Measurements from ENCODE around the gene SLC25A6. TPM values are rescaled to one million over a fixed set of nuclear protein-coding genes. Genes with fewer than 3 reads are reported as not detected.

Gene SLC25A6
- total and polyA plus RNA-seq, 8 donors, result 188 to 398 (median 229) TPM

DNA sequence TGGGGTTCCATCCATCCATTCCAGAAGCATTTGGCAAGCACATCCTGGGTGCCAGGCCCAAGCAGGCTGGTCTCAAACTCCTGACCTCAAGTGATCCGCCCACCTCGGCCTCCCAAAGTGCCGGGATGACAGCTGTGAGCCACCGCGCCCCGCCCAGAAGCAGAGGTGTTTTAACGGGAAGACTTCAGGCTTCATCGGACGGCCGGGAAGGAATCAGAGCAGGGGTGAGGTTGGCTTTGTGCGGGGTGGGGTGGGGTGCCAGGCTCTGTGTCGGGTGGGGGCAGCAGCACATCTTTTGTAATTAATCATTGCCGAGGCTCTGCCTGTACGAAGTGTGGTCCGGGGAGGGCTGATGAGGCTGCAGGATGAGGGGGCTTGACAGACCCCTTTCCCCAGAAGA, 5.1 kb upstream of the SLC25A6 start:
- no peaks in the 10 kb centered on the region for H3K27me3 ChIP-seq
- ATAC-seq, result no peak
- no peaks in the 10 kb centered on the region for H3K36me3 ChIP-seq
- peaks cover 0 to 5% (median 4%) of the 10 kb centered on the region in 3 donors for H3K4me1 ChIP-seq
- FAIRE-seq, result no peak
- H3K9me3 ChIP-seq, result no peaks in the 10 kb centered on the region
- intact Hi-C loops (cut with DNase I), result loop anchor here in 1 of 3 donors (10.0 kb wide), 1 partner anchor 48 kb away; no protein-coding TSS in a partner anchor
- peak in 2 of 6 donors; percentile 13 to 55 for DNase-seq
- H3K27ac ChIP-seq, result no peak overlapping the region
- no peak for TF ChIP-seq CTCF (IDR thresholded peaks at IDR 0.05)
- no peak overlapping the region for H3K4me3 ChIP-seq
- WGBS, 2 donors, result 85 to 91% methylated on average over 15 of the region's 15 CpGs

GRCh38 chrX:1395646-1396216, 3.8 kb upstream of the SLC25A6 start:
- no peak for TF ChIP-seq CTCF (IDR thresholded peaks at IDR 0.05)
- Histone ChIP-seq H3K27ac (no peak overlapping the region), H3K4me1 (peaks cover 3 to 5% (median 5%) of the 10 kb centered on the region in 3 donors), H3K9me3 (no peaks in the 10 kb centered on the region), H3K27me3 (no peaks in the 10 kb centered on the region), H3K36me3 (no peaks in the 10 kb centered on the region), H3K4me3 (no peak overlapping the region)
- ATAC-seq (no peak), FAIRE-seq (no peak), DNase-seq (no peak)
- intact Hi-C loops (cut with DNase I), result loop anchor here in 1 of 3 donors (10.0 kb wide), 1 partner anchor 49 kb away; no protein-coding TSS in a partner anchor
- 97 to 99% methylated on average over 5 of the region's 5 CpGs for WGBS, 2 donors

GRCh38 chrX:1394731-1395501, 3.0 kb upstream of the SLC25A6 start:
- DNase-seq (peak in 3 of 6 donors; percentile 36 to 71 (median 56)), ATAC-seq (no peak), FAIRE-seq (no peak)
- H3K9me3 ChIP-seq, result no peaks in the 10 kb centered on the region
- H3K4me1 ChIP-seq, result peaks cover 5 to 14% (median 11%) of the 10 kb centered on the region in 3 donors
- intact Hi-C loops (cut with DNase I), result loop anchor here in 1 of 3 donors (10.0 kb wide), 1 partner anchor 50 kb away; no protein-coding TSS in a partner anchor
- 94 to 95% methylated on average over 22 of the region's 22 CpGs for WGBS, 2 donors
- H3K27ac ChIP-seq, result no peak overlapping the region
- H3K27me3 ChIP-seq, result no peaks in the 10 kb centered on the region
- peaks cover 0 to 4% (median 0%) of the 10 kb centered on the region in 3 donors for H3K36me3 ChIP-seq
- no peak overlapping the region for H3K4me3 ChIP-seq
- no peak for TF ChIP-seq CTCF (IDR thresholded peaks at IDR 0.05)

GRCh38 chrX:1393871-1394615, 2.1 kb upstream of the SLC25A6 start:
- FAIRE-seq, result no peak
- no peak overlapping the region for H3K27ac ChIP-seq
- intact Hi-C loops (cut with DNase I), result loop anchor here in 1 of 3 donors (10.0 kb wide), 1 partner anchor 51 kb away; no protein-coding TSS in a partner anchor

More at GRCh38 chrX:1393871-1394615, 2.1 kb upstream of the SLC25A6 start:
- peak in 3 of 6 donors; percentile 5 to 24 (median 9) for DNase-seq
- Histone ChIP-seq H3K4me1 (peaks cover 5 to 16% (median 11%) of the 10 kb centered on the region in 3 donors), H3K9me3 (no peaks in the 10 kb centered on the region), H3K4me3 (no peak overlapping the region), H3K36me3 (peaks cover 0 to 13% (median 7%) of the 10 kb centered on the region in 3 donors), H3K27me3 (no peaks in the 10 kb centered on the region)
- ATAC-seq, result no peak
- 74 to 77% methylated on average over 15 to 16 of the region's 16 CpGs for WGBS, 2 donors
- TF ChIP-seq CTCF (IDR thresholded peaks at IDR 0.05), result no peak
